ENCODE measurements around the gene PRR14.
A peak's percentile ranks its signal among the peaks of the same experiment; 100 is the strongest.
"Not testable (repeated sequence)": the region's sequence is repeated elsewhere in the genome, so short reads cannot be mapped to it uniquely, and the experiment has no call there.

The PRR14 gene

DNA sequence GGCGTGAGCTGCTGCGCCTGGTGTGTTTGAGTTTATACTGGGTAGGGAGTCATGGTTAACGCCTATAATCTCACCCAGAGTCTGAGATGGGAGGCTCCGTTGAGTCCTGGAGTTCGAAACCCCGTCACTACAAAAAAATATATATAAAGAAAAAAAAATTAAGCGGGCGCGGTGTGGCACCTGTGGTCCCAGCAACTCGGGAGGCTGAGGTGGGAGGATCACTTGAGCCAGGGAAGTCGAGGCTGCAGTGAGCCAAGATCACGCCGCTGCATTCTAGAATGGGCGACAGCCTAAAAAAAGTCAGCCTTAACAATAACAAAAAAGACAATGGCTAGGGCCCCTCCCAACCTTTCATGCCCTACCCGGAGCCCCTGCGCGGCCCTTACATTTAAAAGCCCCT lies 17.2 kb upstream of the PRR14 start:
- TF ChIP-seq, protein P1, sequence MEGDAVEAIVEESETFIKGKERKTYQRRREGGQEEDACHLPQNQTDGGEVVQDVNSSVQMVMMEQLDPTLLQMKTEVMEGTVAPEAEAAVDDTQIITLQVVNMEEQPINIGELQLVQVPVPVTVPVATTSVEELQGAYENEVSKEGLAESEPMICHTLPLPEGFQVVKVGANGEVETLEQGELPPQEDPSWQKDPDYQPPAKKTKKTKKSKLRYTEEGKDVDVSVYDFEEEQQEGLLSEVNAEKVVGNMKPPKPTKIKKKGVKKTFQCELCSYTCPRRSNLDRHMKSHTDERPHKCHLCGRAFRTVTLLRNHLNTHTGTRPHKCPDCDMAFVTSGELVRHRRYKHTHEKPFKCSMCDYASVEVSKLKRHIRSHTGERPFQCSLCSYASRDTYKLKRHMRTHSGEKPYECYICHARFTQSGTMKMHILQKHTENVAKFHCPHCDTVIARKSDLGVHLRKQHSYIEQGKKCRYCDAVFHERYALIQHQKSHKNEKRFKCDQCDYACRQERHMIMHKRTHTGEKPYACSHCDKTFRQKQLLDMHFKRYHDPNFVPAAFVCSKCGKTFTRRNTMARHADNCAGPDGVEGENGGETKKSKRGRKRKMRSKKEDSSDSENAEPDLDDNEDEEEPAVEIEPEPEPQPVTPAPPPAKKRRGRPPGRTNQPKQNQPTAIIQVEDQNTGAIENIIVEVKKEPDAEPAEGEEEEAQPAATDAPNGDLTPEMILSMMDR (IDR thresholded peaks at IDR 0.05; ENCODE audit: insufficient read depth, missing control alignments) = no peak
- no peak for FAIRE-seq
- no peak for DNase-seq (ENCODE audit: insufficient read length, low spot score)

DNA sequence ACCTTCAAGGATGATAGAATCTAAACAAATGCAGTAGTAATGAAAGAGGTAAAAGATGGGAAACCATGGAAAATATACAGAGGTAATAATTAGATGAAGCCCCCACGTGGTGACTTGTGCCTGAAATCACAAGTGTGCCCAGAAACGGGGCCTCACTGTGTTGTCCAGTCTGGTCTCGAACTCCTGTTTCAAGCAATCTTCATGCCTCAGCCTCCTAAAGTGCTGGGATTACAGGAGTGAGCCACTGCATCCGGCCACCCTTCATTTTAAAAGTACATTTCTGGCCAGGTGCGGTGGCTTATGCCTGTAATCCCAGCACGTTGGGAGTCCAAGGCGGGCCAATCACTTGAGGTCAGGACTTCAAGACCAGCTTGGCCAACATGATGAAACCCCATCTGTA lies 14.2 kb upstream of the PRR14 start:
- FAIRE-seq (no peak), DNase-seq (ENCODE audit: insufficient read length, low spot score) (no peak)
- TF ChIP-seq, protein P1 (IDR thresholded peaks at IDR 0.05; ENCODE audit: insufficient read depth, missing control alignments) = no peak

GRCh38 chr16:30637139-30637538 lies 13.6 kb upstream of the PRR14 start:
- FAIRE-seq; DNase-seq (ENCODE audit: insufficient read length, low spot score): not testable (repeated sequence)

- FAIRE-seq (no peak), DNase-seq (ENCODE audit: insufficient read length, low spot score) (no peak)
- TF ChIP-seq, protein P1 (IDR thresholded peaks at IDR 0.05; ENCODE audit: insufficient read depth, missing control alignments) = peak; percentile 69
These were observed 12.8 kb upstream of the PRR14 start for GRCh38 chr16:30637944-30638343.

- no peak for DNase-seq (ENCODE audit: insufficient read length, low spot score)
- TF ChIP-seq, protein P1 (IDR thresholded peaks at IDR 0.05; ENCODE audit: insufficient read depth, missing control alignments) = no peak
- no peak for FAIRE-seq
These were observed 9.3 kb upstream of the PRR14 start for GRCh38 chr16:30641378-30641982.

- no peak for FAIRE-seq
- DNase-seq (ENCODE audit: insufficient read length, low spot score) = no peak
- TF ChIP-seq, protein P1 (IDR thresholded peaks at IDR 0.05; ENCODE audit: insufficient read depth, missing control alignments) = no peak
These were observed 6.4 kb upstream of the PRR14 start for GRCh38 chr16:30644334-30644830.

GRCh38 chr16:30645727-30646126 lies 5.0 kb upstream of the PRR14 start:
- DNase-seq (ENCODE audit: insufficient read length, low spot score) (no peak), FAIRE-seq (no peak)
- TF ChIP-seq, protein P1 (IDR thresholded peaks at IDR 0.05; ENCODE audit: insufficient read depth, missing control alignments) = no peak

- TF ChIP-seq, protein P1 (IDR thresholded peaks at IDR 0.05; ENCODE audit: insufficient read depth, missing control alignments) = no peak
- DNase-seq (ENCODE audit: insufficient read length, low spot score) = no peak
- FAIRE-seq = no peak
These were observed 3.5 kb upstream of the PRR14 start for GRCh38 chr16:30647274-30647571.
